H9 (cell line): ENCODE data around the gene BMPR1A. TPM values are rescaled to one million over a fixed set of nuclear protein-coding genes. Genes with fewer than 3 reads are reported as not detected.

ENCODE experiments used
- DNase-seq: peaks from one replicate; pipeline ENCODE4 v3.0.0-alpha.2; 2017
- H2AFZ ChIP-seq: one replicate; pipeline ENCODE4 v1.6.1; 2013; ENCODE audit warnings: mild to moderate bottlenecking, low read length, control low read depth, moderate library complexity
- H2AK5ac ChIP-seq: 2 replicates; pipeline ENCODE4 v1.6.1; 2013; ENCODE audit warnings: low read length, control low read depth, mixed read lengths; ENCODE audit not compliant: insufficient read length
- H2BK120ac ChIP-seq: one replicate; pipeline ENCODE4 v1.6.1; 2013; ENCODE audit warnings: low read depth, mild to moderate bottlenecking, low read length, control low read depth, inconsistent platforms; ENCODE audit not compliant: poor library complexity, severe bottlenecking
- H2BK12ac ChIP-seq: 2 replicates; pipeline ENCODE4 v1.6.1; 2013; ENCODE audit warnings: low read length, control low read depth, mixed read lengths, low read depth; ENCODE audit not compliant: insufficient read length
- H2BK15ac ChIP-seq: 2 replicates; pipeline ENCODE4 v1.6.1; 2013; ENCODE audit warnings: low read depth, low read length, control low read depth
- H2BK20ac ChIP-seq: one replicate; pipeline ENCODE4 v1.6.1; 2013; ENCODE audit warnings: low read depth, mild to moderate bottlenecking, low read length, control low read depth, inconsistent platforms; ENCODE audit not compliant: poor library complexity, severe bottlenecking
- H2BK5ac ChIP-seq: 2 replicates; pipeline ENCODE4 v1.6.1; 2013; ENCODE audit warnings: low read length, control low read depth, mixed read lengths; ENCODE audit not compliant: insufficient read length
- H3K14ac ChIP-seq: 2 replicates; pipeline ENCODE4 v1.6.1; 2013; ENCODE audit warnings: low read length, control low read depth; ENCODE audit not compliant: insufficient read depth
- H3K18ac ChIP-seq: 2 replicates; pipeline ENCODE4 v1.6.1; 2013; ENCODE audit warnings: low read depth, mild to moderate bottlenecking, mixed read lengths, low read length, control low read depth; ENCODE audit not compliant: insufficient read length
- H3K23ac ChIP-seq: 2 replicates; pipeline ENCODE4 v1.6.1; 2013; ENCODE audit warnings: low read length, control low read depth, mixed read lengths, low read depth; ENCODE audit not compliant: insufficient read length
- H3K23me2 ChIP-seq: 2 replicates; pipeline ENCODE4 v1.6.1; 2013; ENCODE audit warnings: low read depth, mild to moderate bottlenecking, mixed read lengths, low read length, control low read depth; ENCODE audit not compliant: insufficient read length, poor library complexity, severe bottlenecking
- H3K27ac ChIP-seq: 2 replicates; pipeline ENCODE4 v1.5.1; 2013; ENCODE audit warnings: low read length, control low read depth, mixed read lengths, low read depth; ENCODE audit not compliant: insufficient read length
- H3K27me3 ChIP-seq: 2 replicates; pipeline ENCODE4 v1.6.1; 2013; ENCODE audit warnings: low read length, control low read depth, inconsistent platforms; ENCODE audit not compliant: insufficient read depth
- H3K4ac ChIP-seq: 2 replicates; pipeline ENCODE4 v1.6.1; 2013; ENCODE audit warnings: low read depth, mild to moderate bottlenecking, control low read depth, inconsistent platforms, low read length, moderate library complexity
- H3K4me1 ChIP-seq: 2 replicates; pipeline ENCODE4 v1.6.1; 2013; ENCODE audit warnings: low read length, control low read depth, inconsistent platforms; ENCODE audit not compliant: insufficient read depth
- H3K4me2 ChIP-seq: 2 replicates; pipeline ENCODE4 v1.6.1; 2013; ENCODE audit warnings: low read length, control low read depth, mixed read lengths; ENCODE audit not compliant: insufficient read length, insufficient read depth
- H3K56ac ChIP-seq: 2 replicates; pipeline ENCODE4 v1.6.1; 2013; ENCODE audit warnings: low read depth, mild to moderate bottlenecking, mixed read lengths, low read length, control low read depth; ENCODE audit not compliant: insufficient read length
- H3K79me1 ChIP-seq: 2 replicates; pipeline ENCODE4 v1.6.1; 2013; ENCODE audit warnings: low read depth, mild to moderate bottlenecking, moderate library complexity, low read length, control low read depth, inconsistent platforms; ENCODE audit not compliant: insufficient read depth, poor library complexity, severe bottlenecking
- H3K79me2 ChIP-seq: 2 replicates; pipeline ENCODE4 v1.6.1; 2013; ENCODE audit warnings: low read length, control low read depth, inconsistent platforms; ENCODE audit not compliant: insufficient read depth
- H3K9ac ChIP-seq: 2 replicates; pipeline ENCODE4 v1.6.1; 2013; ENCODE audit warnings: low read length, control low read depth, mixed read lengths; ENCODE audit not compliant: insufficient read length; ENCODE audit errors: extremely low read depth
- H3K9me3 ChIP-seq: one replicate; pipeline ENCODE4 v1.6.1; 2013; ENCODE audit warnings: low read depth, low read length, inconsistent platforms; ENCODE audit not compliant: control insufficient read depth
- H3T11ph ChIP-seq: one replicate; pipeline ENCODE4 v1.6.1; 2013; ENCODE audit warnings: mild to moderate bottlenecking, low read length, control low read depth, inconsistent platforms
- H4K20me1 ChIP-seq: one replicate; pipeline ENCODE4 v1.6.1; 2013; ENCODE audit not compliant: control insufficient read depth, insufficient read length, insufficient read depth
- H4K5ac ChIP-seq: 2 replicates; pipeline ENCODE4 v1.6.1; 2013; ENCODE audit warnings: low read depth, mild to moderate bottlenecking, mixed read lengths, low read length, control low read depth; ENCODE audit not compliant: insufficient read length
- H4K8ac ChIP-seq: replicated peaks from 2 replicates; pipeline ENCODE4 v1.6.1; 2013; ENCODE audit warnings: low read length, control low read depth, mixed read lengths, low read depth; ENCODE audit not compliant: insufficient read length
- H4K91ac ChIP-seq: 2 replicates; pipeline ENCODE4 v1.6.1; 2013; ENCODE audit warnings: low read depth, mild to moderate bottlenecking, moderate library complexity, mixed read lengths, low read length, control low read depth; ENCODE audit not compliant: insufficient read length
- H3K27ac Mint-ChIP-seq, 3 experiments: 2 replicates in 2 of 3; 3 replicates in 1 of 3; pipeline ENCODE4 v1.8.0; 2020 to 2021; ENCODE audit warnings: mixed read lengths in 3 of 3, mild to moderate bottlenecking in 1 of 3, moderate library complexity in 1 of 3
- H3K27me3 Mint-ChIP-seq: 2 replicates; pipeline ENCODE4 v1.8.0; 2021; ENCODE audit warnings: low read depth, mild to moderate bottlenecking, moderate library complexity, mixed read lengths
- H3K36me3 Mint-ChIP-seq, 3 experiments: 2 replicates in 2 of 3; 3 replicates in 1 of 3; pipeline ENCODE4 v1.8.0; 2020 to 2021; ENCODE audit warnings: low read depth in 3 of 3, mixed read lengths in 3 of 3; ENCODE audit not compliant: insufficient read depth in 1 of 3
- H3K4me1 Mint-ChIP-seq, 2 experiments: 2 replicates each; pipeline ENCODE4 v1.8.0; 2020; ENCODE audit warnings: mixed read lengths in 2 of 2
- H3K4me3 Mint-ChIP-seq, 2 experiments: 2 replicates in 1 of 2; 3 replicates in 1 of 2; pipeline ENCODE4 v1.8.0; 2020 to 2021; ENCODE audit warnings: mild to moderate bottlenecking in 2 of 2, mixed read lengths in 2 of 2, moderate library complexity in 1 of 2
- H3K9me3 Mint-ChIP-seq, 2 experiments: 2 replicates in 1 of 2; 3 replicates in 1 of 2; pipeline ENCODE4 v1.8.0; 2020; ENCODE audit warnings: mild to moderate bottlenecking in 2 of 2, mixed read lengths in 2 of 2, moderate library complexity in 1 of 2
- WGBS: extraction: QIAGEN DNeasy Blood & Tissue Kit; methylation state at CpG from one replicate; pipeline ENCODE4 v1.1.7; 2013; ENCODE audit warnings: missing lambda C conversion rate, low lambda C conversion rate, mixed read lengths; ENCODE audit not compliant: insufficient read length; ENCODE audit errors: extremely low coverage; 5-methylcytosine and 5-hydroxymethylcytosine counted together
- total RNA-seq: library from RNA; stranded (reverse); gene quantifications from 2 replicates; pipeline ENCODE4 v1.2.1, GENCODE V29; 2021
- TF ChIP-seq, protein P1 (sequence below): fragments of 200-600 bp; sonication (generic); conservative IDR thresholded peaks from 3 replicates; pipeline ENCODE4 v1.8.0; 2021; ENCODE audit warnings: antibody characterized with exemption, mild to moderate bottlenecking

The BMPR1A gene
- total RNA-seq, 1 experiment from 2014 or later, result 138 TPM

DNA sequence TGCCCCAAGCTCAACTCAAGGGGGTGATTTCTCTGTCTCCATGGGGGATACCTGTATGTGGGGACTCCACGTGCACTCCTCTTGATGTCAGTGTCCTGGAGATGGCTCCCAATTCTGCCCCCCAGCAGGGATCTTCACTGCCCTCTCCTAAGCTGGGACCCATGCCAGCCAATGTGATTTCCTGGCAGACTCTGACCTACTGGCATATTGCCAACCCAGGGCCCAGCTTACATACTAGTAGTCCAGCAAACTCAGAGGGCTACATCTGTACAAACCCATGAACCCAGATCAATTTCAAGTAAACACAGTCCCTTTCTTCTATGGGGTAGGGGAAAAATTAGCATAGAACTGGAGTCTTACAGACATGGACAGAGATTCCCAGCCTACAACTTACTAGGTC, 26.2 kb upstream of the BMPR1A start:
- Histone ChIP-seq H2BK5ac (no peak overlapping the region), H4K8ac (no peak overlapping the region), H3K27me3 (no peaks in the 10 kb centered on the region), H3K4ac (no peak overlapping the region), H3K27ac (no peak overlapping the region), H4K91ac (no peak overlapping the region), H3K18ac (no peak overlapping the region), H4K5ac (no peak overlapping the region), H2AFZ (no peak overlapping the region), H2AK5ac (no peak overlapping the region), H3K4me1 (peaks cover 2% of the 10 kb centered on the region; the same call in 1 of the 2 replicates), H3K9ac (no peak overlapping the region), H2BK15ac (no peak overlapping the region), H2BK120ac (no peak overlapping the region), H3K14ac (no peak overlapping the region; the same call in 1 of the 2 replicates), H3K4me2 (no peak overlapping the region), H3K9me3 (no peaks in the 10 kb centered on the region), H3T11ph (no peak overlapping the region), H2BK20ac (no peak overlapping the region), H3K79me1 (no peaks in the 10 kb centered on the region), H3K56ac (no peak overlapping the region), H2BK12ac (no peak overlapping the region), H4K20me1 (no peaks in the 10 kb centered on the region), H3K23me2 (no peaks in the 10 kb centered on the region), H3K23ac (no peak overlapping the region), H3K79me2 (no peaks in the 10 kb centered on the region)
- Mint-ChIP-seq H3K9me3 (no peaks in the 10 kb centered on the region), H3K4me1 (peaks cover 10 to 22% of the 10 kb centered on the region in 2 experiments), H3K4me3 (no peak overlapping the region), H3K27ac (no peak overlapping the region), H3K36me3 (no peaks in the 10 kb centered on the region), H3K27me3 (peaks cover 10% of the 10 kb centered on the region; the same call in 1 of the 2 replicates)
- no CpG with 5 or more reads among the region's 1 CpG for WGBS
- no peak for DNase-seq
- TF ChIP-seq, protein P1, sequence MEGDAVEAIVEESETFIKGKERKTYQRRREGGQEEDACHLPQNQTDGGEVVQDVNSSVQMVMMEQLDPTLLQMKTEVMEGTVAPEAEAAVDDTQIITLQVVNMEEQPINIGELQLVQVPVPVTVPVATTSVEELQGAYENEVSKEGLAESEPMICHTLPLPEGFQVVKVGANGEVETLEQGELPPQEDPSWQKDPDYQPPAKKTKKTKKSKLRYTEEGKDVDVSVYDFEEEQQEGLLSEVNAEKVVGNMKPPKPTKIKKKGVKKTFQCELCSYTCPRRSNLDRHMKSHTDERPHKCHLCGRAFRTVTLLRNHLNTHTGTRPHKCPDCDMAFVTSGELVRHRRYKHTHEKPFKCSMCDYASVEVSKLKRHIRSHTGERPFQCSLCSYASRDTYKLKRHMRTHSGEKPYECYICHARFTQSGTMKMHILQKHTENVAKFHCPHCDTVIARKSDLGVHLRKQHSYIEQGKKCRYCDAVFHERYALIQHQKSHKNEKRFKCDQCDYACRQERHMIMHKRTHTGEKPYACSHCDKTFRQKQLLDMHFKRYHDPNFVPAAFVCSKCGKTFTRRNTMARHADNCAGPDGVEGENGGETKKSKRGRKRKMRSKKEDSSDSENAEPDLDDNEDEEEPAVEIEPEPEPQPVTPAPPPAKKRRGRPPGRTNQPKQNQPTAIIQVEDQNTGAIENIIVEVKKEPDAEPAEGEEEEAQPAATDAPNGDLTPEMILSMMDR, result no peak
